Measurements from ENCODE around the gene CLDN2. TPM values are rescaled to one million over a fixed set of nuclear protein-coding genes. Genes with fewer than 3 reads are reported as not detected.

CLDN2 gene
- total RNA-seq, 1 experiment from 2014 or later, result not detected

GRCh38 chrX:106917830-106918500, 2.2 kb upstream of the CLDN2 start:
- CTCF ChIA-PET, result interaction anchor here (0.6 kb wide), 1 partner anchor 739 kb away, joined by 8 read pairs; no protein-coding TSS in a partner anchor
- H3K4me3 Mint-ChIP-seq (ENCODE audit: unreplicated experiment), result no peak overlapping the region
- intact Hi-C loops (cut with micrococcal nuclease), result no loop called here

GRCh38 chrX:106921637-106922036, 1.4 kb downstream of the CLDN2 start:
- no peak overlapping the region for H3K27ac Mint-ChIP-seq (ENCODE audit: low read depth, unreplicated experiment)
- no peak overlapping the region for H3K4me3 Mint-ChIP-seq (ENCODE audit: unreplicated experiment)
- TF ChIP-seq CTCF (IDR thresholded peaks at IDR 0.05; ENCODE audit: unreplicated experiment), result no peak
- BruUV-seq (replicated peaks), result no TSS peak
- peaks cover 18% of the 10 kb centered on the region for H3K4me1 Mint-ChIP-seq (ENCODE audit: insufficient read depth, unreplicated experiment)
- intact Hi-C loops (cut with micrococcal nuclease), result no loop called here
- ChIA-PET CTCF (interaction anchor here (0.8 to 1.6 kb wide), 3 partner anchors 23 to 38 kb away, joined by 3 to 6 read pairs (median 4); no protein-coding TSS in a partner anchor), POLR2A (no interaction called here)
- H3K27me3 Mint-ChIP-seq (ENCODE audit: insufficient read depth, unreplicated experiment), result peaks cover 19% of the 10 kb centered on the region
- H3K9me3 Mint-ChIP-seq (ENCODE audit: unreplicated experiment), result no peaks in the 10 kb centered on the region
- DNase-seq (ENCODE audit: unreplicated experiment), result no peak
- H3K36me3 Mint-ChIP-seq (ENCODE audit: insufficient read depth, unreplicated experiment), result no peaks in the 10 kb centered on the region

More at GRCh38 chrX:106917830-106918500, 2.2 kb upstream of the CLDN2 start:
- BruUV-seq (replicated peaks), result no TSS peak
- POLR2A ChIA-PET, result no interaction called here
- TF ChIP-seq CTCF (IDR thresholded peaks at IDR 0.05; ENCODE audit: unreplicated experiment), result no peak
- DNase-seq (ENCODE audit: unreplicated experiment), result peak; percentile 96
- Mint-ChIP-seq H3K27me3 (ENCODE audit: insufficient read depth, unreplicated experiment) (peaks cover 42% of the 10 kb centered on the region), H3K27ac (ENCODE audit: low read depth, unreplicated experiment) (no peak overlapping the region), H3K4me1 (ENCODE audit: insufficient read depth, unreplicated experiment) (peaks cover 18% of the 10 kb centered on the region), H3K36me3 (ENCODE audit: insufficient read depth, unreplicated experiment) (no peaks in the 10 kb centered on the region), H3K9me3 (ENCODE audit: unreplicated experiment) (no peaks in the 10 kb centered on the region)

- intact Hi-C loops (cut with micrococcal nuclease), result no loop called here
- CTCF ChIA-PET, result no interaction called here
- DNase-seq (ENCODE audit: unreplicated experiment), result no peak
- Mint-ChIP-seq H3K4me3 (ENCODE audit: unreplicated experiment) (no peak overlapping the region), H3K4me1 (ENCODE audit: insufficient read depth, unreplicated experiment) (no peaks in the 10 kb centered on the region), H3K27ac (ENCODE audit: low read depth, unreplicated experiment) (no peak overlapping the region), H3K9me3 (ENCODE audit: unreplicated experiment) (no peaks in the 10 kb centered on the region), H3K36me3 (ENCODE audit: insufficient read depth, unreplicated experiment) (peaks cover 10% of the 10 kb centered on the region), H3K27me3 (ENCODE audit: insufficient read depth, unreplicated experiment) (peaks cover 2% of the 10 kb centered on the region)
- no peak for TF ChIP-seq CTCF (IDR thresholded peaks at IDR 0.05; ENCODE audit: unreplicated experiment)
- no TSS peak for BruUV-seq (replicated peaks)
- POLR2A ChIA-PET, result no interaction called here
Measured at GRCh38 chrX:106927023-106927422, 6.8 kb downstream of the CLDN2 start.

- ChIA-PET CTCF (no interaction called here), POLR2A (interaction anchor here (0.7 kb wide), 1 partner anchor 536 kb away, joined by 3 read pairs; no protein-coding TSS in a partner anchor)
- Mint-ChIP-seq H3K9me3 (ENCODE audit: unreplicated experiment) (no peaks in the 10 kb centered on the region), H3K36me3 (ENCODE audit: insufficient read depth, unreplicated experiment) (peaks cover 10% of the 10 kb centered on the region), H3K27ac (ENCODE audit: low read depth, unreplicated experiment) (no peak overlapping the region), H3K4me3 (ENCODE audit: unreplicated experiment) (no peak overlapping the region), H3K27me3 (ENCODE audit: insufficient read depth, unreplicated experiment) (peaks cover 9% of the 10 kb centered on the region), H3K4me1 (ENCODE audit: insufficient read depth, unreplicated experiment) (no peaks in the 10 kb centered on the region)
- DNase-seq (ENCODE audit: unreplicated experiment), result no peak
- intact Hi-C loops (cut with micrococcal nuclease), result no loop called here
- no peak for TF ChIP-seq CTCF (IDR thresholded peaks at IDR 0.05; ENCODE audit: unreplicated experiment)
- BruUV-seq (replicated peaks), result no TSS peak
Measured at GRCh38 chrX:106927700-106928099, 7.5 kb downstream of the CLDN2 start.

Measured in MCF 10A (cell line).